HepG2 (cell line): ENCODE data around the gene VMO1. TPM values are rescaled to one million over a fixed set of nuclear protein-coding genes. Genes with fewer than 3 reads are reported as not detected.

Experiments
- BRD4 ChIP-seq: sonication (generic); formaldehyde crosslinking; IDR thresholded peaks from 2 replicates; pipeline ENCODE4 v1.4.0; 2020; ENCODE audit warnings: missing genetic modification reagents
- DR1 ChIP-seq: sonication (generic); formaldehyde crosslinking; IDR thresholded peaks from 2 replicates; pipeline ENCODE4 v1.8.0; 2021; ENCODE audit warnings: mild to moderate bottlenecking, missing genetic modification reagents, inconsistent platforms
- MXD4 ChIP-seq: IDR thresholded peaks from 2 replicates; pipeline ENCODE4 v1.6.1; 2016; ENCODE audit warnings: mild to moderate bottlenecking, missing biosample characterization, missing genetic modification reagents
- NCOA5 ChIP-seq: sonication (generic); formaldehyde crosslinking; IDR thresholded peaks from 2 replicates; pipeline ENCODE4 v1.4.0; 2020; ENCODE audit warnings: missing genetic modification reagents
- NFE2L1 ChIP-seq: sonication (generic); formaldehyde crosslinking; IDR thresholded peaks from 2 replicates; pipeline ENCODE4 v1.4.0; 2020; ENCODE audit warnings: missing genetic modification reagents, mild to moderate bottlenecking, borderline replicate concordance
- NFKB2 ChIP-seq: sonication (generic); formaldehyde crosslinking; IDR thresholded peaks from 2 replicates; pipeline ENCODE4 v1.4.0; 2020; ENCODE audit warnings: missing genetic modification reagents, borderline replicate concordance
- RFXAP ChIP-seq: sonication (generic); formaldehyde crosslinking; IDR thresholded peaks from 2 replicates; pipeline ENCODE4 v1.4.0; 2020; ENCODE audit warnings: missing genetic modification reagents, borderline replicate concordance
- SALL1 ChIP-seq: sonication (generic); formaldehyde crosslinking; IDR thresholded peaks from 2 replicates; pipeline ENCODE4 v1.8.0; 2022; ENCODE audit warnings: mild to moderate bottlenecking, missing genetic modification reagents
- SP4 ChIP-seq: sonication (generic); formaldehyde crosslinking; IDR thresholded peaks from 2 replicates; pipeline ENCODE4 v1.8.1; 2023; ENCODE audit warnings: mild to moderate bottlenecking, missing genetic modification reagents
- TP53 ChIP-seq: sonication (generic); formaldehyde crosslinking; conservative IDR thresholded peaks from 2 replicates; pipeline ENCODE4 v1.4.0; 2020; ENCODE audit warnings: missing genetic modification reagents
- ZFP36L1 ChIP-seq: sonication (generic); formaldehyde crosslinking; IDR thresholded peaks from 2 replicates; pipeline ENCODE4 v1.8.0; 2022; ENCODE audit warnings: mild to moderate bottlenecking, missing genetic modification reagents, moderate library complexity
- ZFX ChIP-seq: sonication (generic); formaldehyde crosslinking; IDR thresholded peaks from 2 replicates; pipeline ENCODE4 v1.4.0; 2020; ENCODE audit warnings: mild to moderate bottlenecking, low read depth, missing genetic modification reagents, moderate library complexity
- ZKSCAN8 ChIP-seq: IDR thresholded peaks from 2 replicates; pipeline ENCODE4 v1.6.1; 2016; ENCODE audit warnings: borderline replicate concordance, missing genetic modification reagents, missing compliant biosample characterization
- ZMYM2 ChIP-seq: sonication (generic); formaldehyde crosslinking; IDR thresholded peaks from 2 replicates; pipeline ENCODE4 v1.8.0; 2022; ENCODE audit warnings: mild to moderate bottlenecking, missing genetic modification reagents
- ZNF3 ChIP-seq: IDR thresholded peaks from 2 replicates; pipeline ENCODE4 v1.7.0; 2017; ENCODE audit warnings: inconsistent platforms
- ZNF30 ChIP-seq: sonication (generic); formaldehyde crosslinking; IDR thresholded peaks from 2 replicates; pipeline ENCODE4 v1.5.0; 2020; ENCODE audit warnings: mild to moderate bottlenecking, missing genetic modification reagents
- ZNF496 ChIP-seq: sonication (generic); formaldehyde crosslinking; IDR thresholded peaks from 2 replicates; pipeline ENCODE4 v1.8.1; 2023; ENCODE audit warnings: mild to moderate bottlenecking, moderate library complexity, missing genetic modification reagents; ENCODE audit not compliant: insufficient replicate concordance
- ZNF607 ChIP-seq: sonication (generic); formaldehyde crosslinking; IDR thresholded peaks from 2 replicates; pipeline ENCODE4 v1.5.1; 2020; ENCODE audit warnings: missing genetic modification reagents, mild to moderate bottlenecking, borderline replicate concordance
- ZNF746 ChIP-seq: sonication (generic); formaldehyde crosslinking; IDR thresholded peaks from 2 replicates; pipeline ENCODE4 v1.8.0; 2022; ENCODE audit warnings: mild to moderate bottlenecking, missing genetic modification reagents
- ZSCAN20 ChIP-seq: sonication (generic); formaldehyde crosslinking; IDR thresholded peaks from 2 replicates; pipeline ENCODE4 v1.4.0; 2020; ENCODE audit warnings: missing genetic modification reagents, mild to moderate bottlenecking, borderline replicate concordance
- polyA plus RNA-seq, 8 experiments: library from polyadenylated mRNA; depleted of rRNA in 3 of 8; stranded (reverse) in 7 of 8; unstranded in 1 of 8; fragments of >200 nt; fragmentation: Illumina TruSeq in 4 of 8; extraction: Trizol in 4 of 8; gene quantifications; 2 replicates each; pipeline versions ENCODE4 v1.2.1 to v1.2.3, GENCODE V29; 2011 to 2016; ENCODE audit warnings: low read depth in 4 of 8, missing spikeins in 1 of 8, mixed read lengths in 1 of 8; ENCODE audit not compliant: insufficient read depth in 1 of 8
- total RNA-seq, 5 experiments: library from RNA; depleted of rRNA; stranded (reverse); fragments of >200 nt; fragmentation: Illumina TruSeq; extraction: Trizol; gene quantifications; 2 replicates each; pipeline ENCODE4 v1.2.3, GENCODE V29; 2016; ENCODE audit warnings: low read depth in 1 of 5
- TF ChIP-seq, protein P1 (sequence below): sonication (generic); formaldehyde crosslinking; conservative IDR thresholded peaks from 2 replicates; pipeline ENCODE4 v1.8.1; 2023; ENCODE audit warnings: missing genetic modification reagents
- TF ChIP-seq, protein P2 (sequence below): sonication (generic); formaldehyde crosslinking; IDR thresholded peaks from 2 replicates; pipeline ENCODE4 v1.8.1; 2023; ENCODE audit warnings: mild to moderate bottlenecking, moderate library complexity, missing genetic modification reagents
- TF ChIP-seq, protein P3 (sequence below): sonication (generic); formaldehyde crosslinking; IDR thresholded peaks from 2 replicates; pipeline ENCODE4 v1.4.0; 2020; ENCODE audit warnings: mild to moderate bottlenecking, missing genetic modification reagents, borderline replicate concordance
- TF ChIP-seq, protein P4 (sequence below): sonication (generic); formaldehyde crosslinking; IDR thresholded peaks from 2 replicates; pipeline ENCODE4 v1.5.1; 2020; ENCODE audit warnings: mild to moderate bottlenecking, moderate library complexity, missing genetic modification reagents

Gene VMO1
- total and polyA plus RNA-seq, 2 of the 13 experiments (the other 11 are each of a cell fraction or from before 2014, with no cell fraction given), result not detected

DNA sequence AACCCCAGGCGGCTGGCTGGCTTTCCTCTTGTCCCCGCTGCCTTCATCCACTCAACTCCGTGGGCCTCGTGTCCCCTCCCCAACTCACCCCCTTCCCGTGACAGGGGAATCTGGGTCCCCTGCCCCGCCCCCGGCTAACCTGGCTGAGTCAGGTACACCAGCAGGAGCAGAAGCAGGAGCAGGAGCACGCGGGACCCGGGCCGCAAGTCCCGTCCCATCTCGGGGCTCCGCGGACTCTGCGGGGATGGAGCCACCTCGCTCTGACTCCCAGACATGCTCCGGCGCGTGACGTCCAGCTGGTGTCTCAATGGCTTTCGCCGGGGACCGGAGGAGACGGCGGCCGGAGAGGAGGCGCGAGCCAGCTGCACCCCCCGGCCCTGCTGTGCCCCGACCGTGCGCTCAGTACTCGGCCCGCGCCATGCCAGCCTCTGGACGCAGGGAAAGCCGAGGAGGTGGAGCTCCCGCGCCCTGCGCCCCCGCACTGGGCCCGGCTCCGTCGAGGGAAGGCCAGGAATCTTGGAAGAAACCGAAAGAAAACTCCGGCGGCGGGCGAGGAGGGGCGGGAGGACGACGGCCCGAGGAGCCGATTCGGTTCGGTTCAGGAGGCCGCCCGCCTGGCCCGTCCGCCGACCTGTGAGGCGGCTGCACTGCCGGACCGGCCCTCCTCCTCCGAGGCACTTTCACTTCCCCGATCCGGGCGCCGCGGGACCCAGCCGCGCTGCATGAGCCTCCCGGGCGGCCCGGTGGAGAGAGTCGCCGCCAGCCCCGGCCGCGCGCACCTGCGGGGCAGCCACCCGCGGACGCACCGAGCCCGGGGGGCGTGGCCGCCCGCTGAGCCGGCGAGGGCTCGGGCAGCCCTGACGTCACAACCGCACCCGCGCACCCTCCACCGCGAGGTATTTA is 46.8 kb downstream of the VMO1 start, which contains the start of the genes CXCL16 and ZMYND15 (continued):
- TF ChIP-seq SP4, result 0 out of 2 replicates have a peak, but pooled peaks have one; percentile 27
- TF ChIP-seq SALL1 (CRISPR knock-in tag), result peak; percentile 61
- TF ChIP-seq, protein P1, sequence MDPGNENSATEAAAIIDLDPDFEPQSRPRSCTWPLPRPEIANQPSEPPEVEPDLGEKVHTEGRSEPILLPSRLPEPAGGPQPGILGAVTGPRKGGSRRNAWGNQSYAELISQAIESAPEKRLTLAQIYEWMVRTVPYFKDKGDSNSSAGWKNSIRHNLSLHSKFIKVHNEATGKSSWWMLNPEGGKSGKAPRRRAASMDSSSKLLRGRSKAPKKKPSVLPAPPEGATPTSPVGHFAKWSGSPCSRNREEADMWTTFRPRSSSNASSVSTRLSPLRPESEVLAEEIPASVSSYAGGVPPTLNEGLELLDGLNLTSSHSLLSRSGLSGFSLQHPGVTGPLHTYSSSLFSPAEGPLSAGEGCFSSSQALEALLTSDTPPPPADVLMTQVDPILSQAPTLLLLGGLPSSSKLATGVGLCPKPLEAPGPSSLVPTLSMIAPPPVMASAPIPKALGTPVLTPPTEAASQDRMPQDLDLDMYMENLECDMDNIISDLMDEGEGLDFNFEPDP (CRISPR knock-in tag), result 0 out of 2 replicates have a peak, but pooled peaks have one; percentile 40
- TF ChIP-seq TP53 (CRISPR knock-in tag), result no peak
- TF ChIP-seq DR1 (CRISPR knock-in tag), result no peak; the same call in 1 of the 2 replicates
- peak; percentile 81 for TF ChIP-seq ZFX (CRISPR knock-in tag)
- TF ChIP-seq NCOA5, result no peak
- TF ChIP-seq, protein P2, sequence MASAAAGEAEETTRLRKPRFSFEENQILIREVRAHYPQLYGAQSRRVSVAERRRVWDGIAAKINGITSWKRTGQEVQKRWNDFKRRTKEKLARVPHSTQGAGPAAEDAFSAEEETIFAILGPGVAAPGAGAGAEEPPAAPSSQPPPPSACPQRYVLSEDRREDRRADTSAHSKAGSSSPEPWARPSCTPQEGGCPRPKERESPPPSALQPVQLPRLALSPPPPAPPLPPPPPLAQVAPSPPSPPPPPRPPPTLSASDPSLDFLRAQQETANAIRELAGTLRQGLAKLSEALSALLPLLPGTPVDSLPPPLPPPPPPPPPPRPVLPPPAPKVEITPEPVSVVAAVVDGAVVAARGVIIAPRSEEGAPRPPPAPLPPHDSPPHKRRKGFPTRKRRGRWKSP (CRISPR knock-in tag), result no peak
- no peak for TF ChIP-seq ZKSCAN8
- TF ChIP-seq ZNF30 (CRISPR knock-in tag), result peak; percentile 73; the same call in 1 of the 2 replicates
- TF ChIP-seq NFKB2 (CRISPR knock-in tag), result peak; percentile 48; the same call in 1 of the 2 replicates
- 0 out of 2 replicates have a peak, but pooled peaks have one; percentile 20 for TF ChIP-seq NFE2L1 (CRISPR knock-in tag)
- no peak for TF ChIP-seq RFXAP (CRISPR knock-in tag)
- no peak for TF ChIP-seq ZNF3
- no peak for TF ChIP-seq ZNF607 (CRISPR knock-in tag)
- 0 out of 2 replicates have a peak, but pooled peaks have one; percentile 37 for TF ChIP-seq ZNF746 (CRISPR knock-in tag)
- TF ChIP-seq, protein P3, sequence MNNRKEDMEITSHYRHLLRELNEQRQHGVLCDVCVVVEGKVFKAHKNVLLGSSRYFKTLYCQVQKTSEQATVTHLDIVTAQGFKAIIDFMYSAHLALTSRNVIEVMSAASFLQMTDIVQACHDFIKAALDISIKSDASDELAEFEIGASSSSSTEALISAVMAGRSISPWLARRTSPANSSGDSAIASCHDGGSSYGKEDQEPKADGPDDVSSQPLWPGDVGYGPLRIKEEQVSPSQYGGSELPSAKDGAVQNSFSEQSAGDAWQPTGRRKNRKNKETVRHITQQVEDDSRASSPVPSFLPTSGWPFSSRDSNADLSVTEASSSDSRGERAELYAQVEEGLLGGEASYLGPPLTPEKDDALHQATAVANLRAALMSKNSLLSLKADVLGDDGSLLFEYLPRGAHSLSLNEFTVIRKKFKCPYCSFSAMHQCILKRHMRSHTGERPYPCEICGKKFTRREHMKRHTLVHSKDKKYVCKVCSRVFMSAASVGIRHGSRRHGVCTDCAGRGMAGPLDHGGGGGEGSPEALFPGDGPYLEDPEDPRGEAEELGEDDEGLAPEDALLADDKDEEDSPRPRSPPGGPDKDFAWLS (CRISPR knock-in tag), result 0 out of 2 replicates have a peak, but pooled peaks have one; percentile 45
- no peak for TF ChIP-seq ZFP36L1 (CRISPR knock-in tag)
- no peak for TF ChIP-seq BRD4 (CRISPR knock-in tag)
- TF ChIP-seq MXD4 (CRISPR knock-in tag), result peak; percentile 63; the same call in 1 of the 2 replicates
- TF ChIP-seq, protein P4, sequence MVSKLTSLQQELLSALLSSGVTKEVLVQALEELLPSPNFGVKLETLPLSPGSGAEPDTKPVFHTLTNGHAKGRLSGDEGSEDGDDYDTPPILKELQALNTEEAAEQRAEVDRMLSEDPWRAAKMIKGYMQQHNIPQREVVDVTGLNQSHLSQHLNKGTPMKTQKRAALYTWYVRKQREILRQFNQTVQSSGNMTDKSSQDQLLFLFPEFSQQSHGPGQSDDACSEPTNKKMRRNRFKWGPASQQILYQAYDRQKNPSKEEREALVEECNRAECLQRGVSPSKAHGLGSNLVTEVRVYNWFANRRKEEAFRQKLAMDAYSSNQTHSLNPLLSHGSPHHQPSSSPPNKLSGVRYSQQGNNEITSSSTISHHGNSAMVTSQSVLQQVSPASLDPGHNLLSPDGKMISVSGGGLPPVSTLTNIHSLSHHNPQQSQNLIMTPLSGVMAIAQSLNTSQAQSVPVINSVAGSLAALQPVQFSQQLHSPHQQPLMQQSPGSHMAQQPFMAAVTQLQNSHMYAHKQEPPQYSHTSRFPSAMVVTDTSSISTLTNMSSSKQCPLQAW, result 0 out of 2 replicates have a peak, but pooled peaks have one; percentile 49
- no peak for TF ChIP-seq ZSCAN20 (CRISPR knock-in tag)
- TF ChIP-seq ZMYM2 (CRISPR knock-in tag), result no peak
- TF ChIP-seq ZNF496 (CRISPR knock-in tag), result no peak
